NK-92 (cell line): ENCODE measurements around the gene CADPS2.

ENCODE experiments used
- DNase-seq: peaks from one replicate; lab custom pipeline; 2025; ENCODE audit not compliant: unreplicated experiment; lab: John Stamatoyannopoulos, UW

The CADPS2 gene

GRCh38 chr7:122465296-122465695, 421.0 kb downstream of the CADPS2 start:
- DNase-seq: no peak

GRCh38 chr7:122463631-122464030, 422.6 kb downstream of the CADPS2 start:
- no peak for DNase-seq

GRCh38 chr7:122460936-122461335, 425.3 kb downstream of the CADPS2 start:
- DNase-seq: no peak

GRCh38 chr7:122457969-122458368, 428.3 kb downstream of the CADPS2 start:
- DNase-seq: no peak

GRCh38 chr7:122457325-122457724, 428.9 kb downstream of the CADPS2 start:
- DNase-seq: no peak

- DNase-seq: no peak
Measured at GRCh38 chr7:122454776-122455507, 431.3 kb downstream of the CADPS2 start.

GRCh38 chr7:122453432-122453831, 432.8 kb downstream of the CADPS2 start:
- no peak for DNase-seq

GRCh38 chr7:122448893-122449589, 437.2 kb downstream of the CADPS2 start:
- DNase-seq: no peak

- DNase-seq: no peak
Measured at GRCh38 chr7:122442929-122443328, 443.3 kb downstream of the CADPS2 start.

GRCh38 chr7:122438492-122438891, 447.8 kb downstream of the CADPS2 start:
- no peak for DNase-seq

- DNase-seq: no peak
Measured at GRCh38 chr7:122438006-122438405, 448.3 kb downstream of the CADPS2 start.

- no peak for DNase-seq
Measured at GRCh38 chr7:122433765-122434164, 452.5 kb downstream of the CADPS2 start.

GRCh38 chr7:122430710-122431109, 455.6 kb downstream of the CADPS2 start:
- DNase-seq: no peak

GRCh38 chr7:122429926-122430325, 456.3 kb downstream of the CADPS2 start:
- DNase-seq: no peak

GRCh38 chr7:122425731-122426130, 460.5 kb downstream of the CADPS2 start:
- DNase-seq: no peak

GRCh38 chr7:122423591-122423990, 462.7 kb downstream of the CADPS2 start:
- no peak for DNase-seq

GRCh38 chr7:122416336-122416735, 469.9 kb downstream of the CADPS2 start:
- no peak for DNase-seq

GRCh38 chr7:122415510-122415909, 470.8 kb downstream of the CADPS2 start:
- no peak for DNase-seq

- DNase-seq: no peak
Measured at GRCh38 chr7:122413339-122413738, 472.9 kb downstream of the CADPS2 start.

GRCh38 chr7:122412883-122413282, 473.4 kb downstream of the CADPS2 start:
- DNase-seq: no peak

- no peak for DNase-seq
Measured at GRCh38 chr7:122412441-122412840, 473.8 kb downstream of the CADPS2 start.

GRCh38 chr7:122407195-122407594, 479.1 kb downstream of the CADPS2 start:
- no peak for DNase-seq

- DNase-seq: no peak
Measured at GRCh38 chr7:122403113-122403512, 483.1 kb downstream of the CADPS2 start.
